HepG2 (cell line): Measurements from ENCODE around the gene ABHD4. TPM values are rescaled to one million over a fixed set of nuclear protein-coding genes. Genes with fewer than 3 reads are reported as not detected.
A peak's percentile ranks its signal among the peaks of the same experiment; 100 is the strongest.

Experiments used
- CC2D1A ChIP-seq: sonication (generic); formaldehyde crosslinking; IDR thresholded peaks from 2 replicates; pipeline ENCODE4 v1.8.1; 2023; ENCODE audit warnings: mild to moderate bottlenecking, missing genetic modification reagents
- FOXO4 ChIP-seq: sonication (generic); formaldehyde crosslinking; conservative IDR thresholded peaks from 2 replicates; pipeline ENCODE4 v1.8.1; 2023; ENCODE audit warnings: missing genetic modification reagents
- GZF1 ChIP-seq: sonication (generic); formaldehyde crosslinking; IDR thresholded peaks from 2 replicates; pipeline ENCODE4 v1.5.1; 2020; ENCODE audit warnings: mild to moderate bottlenecking, missing genetic modification reagents
- HMG20B ChIP-seq: conservative IDR thresholded peaks from 2 replicates; pipeline ENCODE4 v1.6.1; 2016; ENCODE audit warnings: missing genetic modification reagents, missing compliant biosample characterization
- HNRNPK ChIP-seq: fragments of 200-400 bp; formaldehyde crosslinking; IDR thresholded peaks from 2 replicates; pipeline ENCODE4 v1.6.1; 2018; ENCODE audit warnings: low read length, low read depth, moderate library complexity, mild to moderate bottlenecking; ENCODE audit not compliant: poor library complexity, severe bottlenecking
- KDM5B ChIP-seq: sonication (generic); formaldehyde crosslinking; IDR thresholded peaks from 2 replicates; pipeline ENCODE4 v1.4.0; 2020; ENCODE audit warnings: missing genetic modification reagents, mild to moderate bottlenecking, borderline replicate concordance
- MED13 ChIP-seq: sonication (generic); formaldehyde crosslinking; IDR thresholded peaks from 2 replicates; pipeline ENCODE4 v1.5.0; 2020; ENCODE audit warnings: missing genetic modification reagents
- MED8 ChIP-seq: sonication (generic); formaldehyde crosslinking; IDR thresholded peaks from 2 replicates; pipeline ENCODE4 v1.8.1; 2023; ENCODE audit warnings: mild to moderate bottlenecking, missing genetic modification reagents; ENCODE audit not compliant: insufficient replicate concordance
- MEIS2 ChIP-seq: sonication (generic); formaldehyde crosslinking; IDR thresholded peaks from 2 replicates; pipeline ENCODE4 v1.9.0; 2021; ENCODE audit warnings: mild to moderate bottlenecking, missing genetic modification reagents
- MTF2 ChIP-seq: sonication (generic); formaldehyde crosslinking; IDR thresholded peaks from 2 replicates; pipeline ENCODE4 v1.5.0; 2020; ENCODE audit warnings: missing genetic modification reagents, borderline replicate concordance
- NCOA1 ChIP-seq: sonication (generic); formaldehyde crosslinking; IDR thresholded peaks from 2 replicates; pipeline ENCODE4 v1.9.0; 2021; ENCODE audit warnings: missing genetic modification reagents
- NR2F1 ChIP-seq, 2 experiments: fragments of 450-650 bp in 1 of 2; formaldehyde crosslinking in 1 of 2; IDR thresholded peaks; 2 replicates each; pipeline versions ENCODE4 v1.5.0 to v1.6.1; 2016 to 2020; ENCODE audit warnings: mild to moderate bottlenecking in 1 of 2, missing compliant biosample characterization in 1 of 2, missing genetic modification reagents in 1 of 2, moderate library complexity in 1 of 2
- ZBTB8A ChIP-seq: sonication (generic); formaldehyde crosslinking; IDR thresholded peaks from 2 replicates; pipeline ENCODE4 v1.4.0; 2020; ENCODE audit warnings: mild to moderate bottlenecking, low read depth, missing genetic modification reagents, borderline replicate concordance
- ZNF251 ChIP-seq: sonication (generic); formaldehyde crosslinking; IDR thresholded peaks from 2 replicates; pipeline ENCODE4 v1.9.0; 2021; ENCODE audit warnings: mild to moderate bottlenecking, missing genetic modification reagents
- ZNF33B ChIP-seq: sonication (generic); formaldehyde crosslinking; IDR thresholded peaks from 2 replicates; pipeline ENCODE4 v1.5.1; 2020; ENCODE audit warnings: mild to moderate bottlenecking, missing genetic modification reagents
- ZNF512B ChIP-seq: sonication (generic); formaldehyde crosslinking; IDR thresholded peaks from 2 replicates; pipeline ENCODE4 v1.5.1; 2020; ENCODE audit warnings: missing genetic modification reagents, mild to moderate bottlenecking, borderline replicate concordance
- ZNF609 ChIP-seq: sonication (generic); formaldehyde crosslinking; IDR thresholded peaks from 2 replicates; pipeline ENCODE4 v1.4.0; 2020; ENCODE audit warnings: mild to moderate bottlenecking, missing genetic modification reagents, borderline replicate concordance
- ZNF678 ChIP-seq: sonication (generic); formaldehyde crosslinking; IDR thresholded peaks from 2 replicates; pipeline ENCODE4 v1.4.0; 2020; ENCODE audit warnings: mild to moderate bottlenecking, missing genetic modification reagents
- ZNF724P ChIP-seq: sonication (generic); formaldehyde crosslinking; IDR thresholded peaks from 2 replicates; pipeline ENCODE4 v1.8.0; 2022; ENCODE audit warnings: missing genetic modification reagents, borderline replicate concordance
- ZNF780A ChIP-seq: sonication (generic); formaldehyde crosslinking; IDR thresholded peaks from 2 replicates; pipeline ENCODE4 v1.8.0; 2022; ENCODE audit warnings: mild to moderate bottlenecking, missing genetic modification reagents, moderate library complexity
- ZNF878 ChIP-seq: sonication (generic); formaldehyde crosslinking; IDR thresholded peaks from 2 replicates; pipeline ENCODE4 v1.8.1; 2023; ENCODE audit warnings: mild to moderate bottlenecking, missing genetic modification reagents, moderate library complexity
- polyA plus RNA-seq, 8 experiments: library from polyadenylated mRNA; depleted of rRNA in 3 of 8; stranded (reverse) in 7 of 8; unstranded in 1 of 8; fragments of >200 nt; fragmentation: Illumina TruSeq in 4 of 8; extraction: Trizol in 4 of 8; gene quantifications; 2 replicates each; pipeline versions ENCODE4 v1.2.1 to v1.2.3, GENCODE V29; 2011 to 2016; ENCODE audit warnings: low read depth in 4 of 8, missing spikeins in 1 of 8, mixed read lengths in 1 of 8; ENCODE audit not compliant: insufficient read depth in 1 of 8
- total RNA-seq, 5 experiments: library from RNA; depleted of rRNA; stranded (reverse); fragments of >200 nt; fragmentation: Illumina TruSeq; extraction: Trizol; gene quantifications; 2 replicates each; pipeline ENCODE4 v1.2.3, GENCODE V29; 2016; ENCODE audit warnings: low read depth in 1 of 5

ABHD4 gene
- total and polyA plus RNA-seq, 2 of the 13 experiments (the other 11 are each of a cell fraction or from before 2014, with no cell fraction given): 16.1 to 47.5 TPM

GRCh38 chr14:22597771-22598098 lies 365 bp upstream of the ABHD4 start (continued):
- TF ChIP-seq ZNF512B (CRISPR knock-in tag): 0 out of 2 replicates have a peak, but pooled peaks have one; percentile 6
- TF ChIP-seq KDM5B (CRISPR knock-in tag): no peak
- TF ChIP-seq ZNF251: no peak
- TF ChIP-seq FOXO4 (CRISPR knock-in tag): 0 out of 2 replicates have a peak, but pooled peaks have one; percentile 3
- TF ChIP-seq HNRNPK: no peak
- no peak for TF ChIP-seq MED8 (CRISPR knock-in tag)
- TF ChIP-seq CC2D1A (CRISPR knock-in tag): 0 out of 2 replicates have a peak, but pooled peaks have one; percentile 68
- TF ChIP-seq MTF2 (CRISPR knock-in tag): peak; percentile 32; the same call in 1 of the 2 replicates
- TF ChIP-seq ZNF678 (CRISPR knock-in tag): 0 out of 2 replicates have a peak, but pooled peaks have one; percentile 33
- 0 out of 2 replicates have a peak, but pooled peaks have one; percentile 23 for TF ChIP-seq ZBTB8A (CRISPR knock-in tag)
- TF ChIP-seq ZNF724P (CRISPR knock-in tag): 0 out of 2 replicates have a peak, but pooled peaks have one; percentile 36
- no peak for TF ChIP-seq MEIS2 (CRISPR knock-in tag)
- TF ChIP-seq MED13 (CRISPR knock-in tag): no peak
- TF ChIP-seq NCOA1 (CRISPR knock-in tag): peak; percentile 91
- TF ChIP-seq ZNF609 (CRISPR knock-in tag): 0 out of 2 replicates have a peak, but pooled peaks have one; percentile 25
- TF ChIP-seq GZF1 (CRISPR knock-in tag): no peak
- 0 out of 2 replicates have a peak, but pooled peaks have one; percentile 67 for TF ChIP-seq ZNF33B (CRISPR knock-in tag)
- TF ChIP-seq ZNF780A (CRISPR knock-in tag): peak; percentile 14; the same call in 1 of the 2 replicates
- no peak for TF ChIP-seq NR2F1 (CRISPR knock-in tag; IDR thresholded peaks at IDR 0.05)
- TF ChIP-seq ZNF878 (CRISPR knock-in tag): 0 out of 2 replicates have a peak, but pooled peaks have one; percentile 47
- no peak for TF ChIP-seq HMG20B (CRISPR knock-in tag)
